Ureter (tissue), 1 donor: ENCODE measurements around the gene PRLH. TPM values are rescaled to one million over a fixed set of nuclear protein-coding genes. Genes with fewer than 3 reads are reported as not detected.

Experiments used
- DNase-seq: peaks from one replicate; pipeline ENCODE4 v3.0.0-alpha.2; 2020; ENCODE audit warnings: low spot score
- total RNA-seq: library from RNA; stranded (reverse); gene quantifications from one replicate; pipeline ENCODE4 v1.2.4, GENCODE V29; 2023
- donor health status: DM: yes; HTN: yes; CAD: no.

The PRLH gene
- total RNA-seq, 1 donor from 2014 or later, result not detected

GRCh38 chr2:237564526-237565131, 1.7 kb upstream of the PRLH start:
- no peak for DNase-seq

- DNase-seq, result no peak
These were observed 400 bp upstream of the PRLH start for GRCh38 chr2:237565974-237566373.

- DNase-seq, result no peak
These were observed 1.1 kb downstream of the PRLH start for GRCh38 chr2:237567276-237568029.

DNA sequence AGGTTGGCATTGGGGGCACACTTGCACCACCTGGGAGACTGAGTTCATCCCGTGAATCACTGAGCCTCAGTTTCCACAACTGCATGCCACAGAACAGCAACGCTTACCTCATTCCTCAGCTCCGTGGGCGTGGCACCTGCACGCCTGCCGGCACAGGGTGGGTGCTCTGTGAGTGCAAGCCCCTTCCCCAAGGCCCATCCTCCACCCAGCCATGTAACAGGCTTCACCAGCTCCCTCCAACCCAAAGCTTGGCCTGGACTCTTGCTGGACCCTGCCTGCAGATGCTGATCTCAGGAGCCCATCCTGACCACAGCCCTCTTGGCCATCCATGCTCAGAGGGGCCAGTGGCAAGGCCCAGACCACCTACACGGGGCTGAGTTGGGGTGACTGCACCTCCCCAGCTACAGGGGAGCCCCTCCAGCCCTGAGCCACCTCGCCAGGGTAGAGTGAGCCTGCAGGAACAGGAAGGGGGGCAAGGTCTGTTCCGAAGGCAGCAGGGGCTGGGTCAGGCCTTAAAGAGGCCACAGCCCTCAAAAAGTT, 1.8 kb downstream of the PRLH start:
- no peak for DNase-seq

GRCh38 chr2:237569041-237569440, 2.7 kb downstream of the PRLH start:
- DNase-seq, result no peak

- DNase-seq, result no peak
These were observed 3.5 kb downstream of the PRLH start for GRCh38 chr2:237569896-237570295.

DNA sequence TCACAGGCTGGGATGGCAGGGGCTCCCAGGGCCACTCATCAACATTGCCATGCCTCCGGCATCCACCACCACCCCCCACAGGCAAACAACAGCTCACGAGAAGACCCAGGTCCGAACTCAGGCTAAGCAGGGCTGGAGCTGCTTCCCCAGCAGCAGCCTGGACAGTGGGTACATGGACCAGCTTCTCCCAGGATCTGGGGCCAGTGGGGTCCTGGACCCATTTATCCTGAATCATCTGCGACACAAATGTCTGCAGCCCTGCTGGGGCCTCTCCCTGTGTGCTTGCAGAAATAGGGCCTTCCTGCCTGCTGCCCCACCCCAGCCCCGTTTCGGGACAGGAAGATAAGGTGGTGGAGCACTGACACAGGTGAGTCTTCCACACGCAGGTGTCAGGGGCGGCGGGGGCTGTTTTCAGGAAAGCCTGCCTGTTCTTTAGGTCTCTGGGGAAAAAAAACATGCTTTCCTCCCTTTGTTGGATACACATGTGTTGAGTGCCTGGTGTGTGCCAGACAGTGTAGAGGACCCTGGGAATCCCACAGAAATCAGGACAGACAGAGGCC, 4.5 kb downstream of the PRLH start:
- DNase-seq, result no peak

DNA sequence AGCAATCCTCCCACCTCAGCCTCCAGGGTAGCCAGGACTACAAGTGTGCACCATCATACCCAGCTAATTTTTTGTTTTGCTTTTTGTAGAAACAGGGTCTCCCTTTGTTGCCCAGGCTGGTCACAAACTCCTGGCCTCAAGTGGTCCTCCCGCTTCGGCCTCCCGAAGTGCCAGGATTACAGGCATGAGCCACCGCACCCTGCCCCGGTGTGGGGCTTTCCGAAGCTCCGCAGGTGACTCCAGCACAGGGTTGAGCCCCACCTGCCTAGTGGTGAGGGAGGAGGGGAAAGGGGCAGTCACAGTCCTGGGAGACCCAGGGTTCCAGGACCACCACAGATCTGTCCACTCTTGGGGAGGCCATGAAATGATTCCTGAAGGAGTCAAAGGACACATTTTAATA, 5.2 kb downstream of the PRLH start:
- no peak for DNase-seq

- peak; percentile 92 for DNase-seq
These were observed 5.8 kb downstream of the PRLH start for GRCh38 chr2:237572021-237572741.

GRCh38 chr2:237572742-237573101, 6.3 kb downstream of the PRLH start:
- no peak for DNase-seq

GRCh38 chr2:237573721-237574415, 7.5 kb downstream of the PRLH start:
- DNase-seq, result no peak

DNA sequence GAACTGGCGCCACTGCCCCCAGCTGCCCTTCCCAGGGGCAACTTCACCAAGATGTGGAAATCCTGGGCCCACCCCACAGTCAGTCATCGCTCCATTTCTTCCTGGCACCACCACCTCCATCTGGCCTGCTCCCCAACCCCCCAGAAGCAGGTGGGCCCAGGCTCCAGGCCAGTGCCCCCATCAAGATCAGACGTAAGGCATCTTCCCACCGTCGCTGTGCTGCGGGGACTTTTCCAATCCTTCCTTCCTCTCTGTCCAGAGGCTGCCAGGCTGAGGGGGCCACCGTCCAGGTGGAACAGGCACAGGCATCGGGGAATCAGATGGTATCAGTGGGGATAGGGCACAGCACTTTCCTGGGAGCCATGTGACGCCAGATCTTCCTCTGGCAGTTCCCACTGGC, 8.1 kb downstream of the PRLH start:
- no peak for DNase-seq

DNA sequence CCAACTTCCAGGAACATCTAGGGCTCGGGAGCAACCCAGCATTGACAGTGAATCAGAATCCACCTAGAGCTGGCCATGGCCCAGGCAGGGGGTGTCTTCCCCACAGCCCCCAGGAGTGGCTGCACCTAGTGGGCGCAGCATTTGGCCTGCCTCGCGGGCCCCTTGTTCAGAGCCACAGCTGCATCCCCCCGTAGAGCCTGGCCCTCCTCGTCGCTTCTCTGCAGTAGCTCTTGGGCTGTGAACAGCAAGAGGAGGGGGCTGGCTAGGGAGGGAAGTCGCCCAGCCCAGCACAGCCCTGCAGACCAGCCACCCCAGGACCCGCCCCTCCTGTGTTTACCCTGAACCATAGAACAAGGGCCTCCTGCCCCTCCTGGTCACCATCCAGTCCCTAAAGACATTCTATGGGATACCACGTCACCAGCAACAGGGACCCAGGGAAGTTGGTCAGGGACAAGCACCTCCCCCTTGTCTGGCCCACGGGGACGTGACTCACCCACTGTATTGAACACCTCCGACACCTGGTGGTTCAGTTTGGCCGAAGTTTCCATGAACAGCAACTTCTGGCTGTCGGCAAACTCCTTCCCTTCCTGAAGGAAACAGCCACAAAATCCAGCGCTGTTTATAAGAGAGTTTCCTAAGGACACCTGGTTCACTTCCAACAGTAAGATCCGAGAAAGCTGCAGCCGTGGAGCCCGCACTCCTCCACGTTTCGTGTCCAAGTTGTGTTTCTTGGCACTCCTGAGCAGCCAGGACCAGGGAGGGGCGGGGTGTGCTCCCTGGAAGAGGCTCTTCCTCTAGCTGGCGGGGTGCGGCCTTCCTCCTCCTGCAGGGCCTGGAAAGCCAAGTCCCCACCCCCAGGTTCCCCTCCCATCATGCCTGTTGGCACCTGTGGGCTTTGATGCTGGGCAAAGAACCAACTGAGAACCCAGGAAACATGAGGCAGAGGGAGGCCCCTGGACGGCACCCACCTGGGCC, 8.8 kb downstream of the PRLH start:
- DNase-seq, result no peak

DNA sequence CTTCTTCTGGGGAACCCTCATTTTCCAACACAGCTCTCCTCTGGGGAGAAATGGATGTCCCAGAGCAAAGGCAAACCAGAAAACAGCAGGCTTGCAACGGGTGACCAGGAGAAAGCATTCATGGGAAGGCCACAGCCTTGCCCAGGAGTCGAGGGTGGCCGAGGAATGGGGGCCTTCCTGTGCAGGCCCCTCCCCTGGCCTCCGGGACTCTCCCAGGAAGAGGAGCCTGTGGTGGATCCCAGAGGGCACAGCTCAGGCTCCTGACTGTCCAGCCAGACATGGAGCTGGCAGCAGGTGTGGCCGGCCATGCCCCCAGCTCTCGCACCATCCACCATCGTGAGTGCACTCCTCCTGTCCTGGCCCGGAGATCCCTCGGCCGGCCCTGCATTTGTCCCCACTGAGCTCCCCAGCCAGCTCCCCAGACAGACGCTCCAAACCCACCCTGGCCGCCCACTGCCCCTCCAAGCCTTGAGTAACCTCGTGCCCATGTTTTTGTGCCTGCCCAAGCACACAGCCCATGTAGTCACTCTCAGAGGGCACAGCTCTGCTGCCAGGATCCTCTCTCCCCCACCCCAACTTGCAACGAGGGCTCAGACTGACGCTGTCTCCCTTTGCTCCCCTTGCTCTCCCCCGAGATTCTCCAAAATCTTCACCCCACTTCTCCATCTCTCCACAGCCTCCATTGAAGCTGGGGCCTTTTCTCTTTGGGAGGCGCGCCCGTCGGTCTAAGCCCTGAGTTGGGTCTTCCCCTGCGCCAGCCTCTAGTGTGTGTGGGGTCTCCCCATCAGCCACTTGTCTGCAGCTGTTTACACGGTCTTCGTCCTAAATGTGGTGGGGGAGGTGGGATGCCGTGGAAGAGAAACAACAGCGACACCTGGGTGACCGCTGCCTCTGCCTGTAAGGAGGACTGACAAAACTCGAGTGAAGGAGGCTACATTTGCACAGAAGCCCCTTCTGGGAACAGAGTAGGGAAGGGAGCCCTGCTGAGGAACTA, 9.8 kb downstream of the PRLH start:
- no peak for DNase-seq

DNA sequence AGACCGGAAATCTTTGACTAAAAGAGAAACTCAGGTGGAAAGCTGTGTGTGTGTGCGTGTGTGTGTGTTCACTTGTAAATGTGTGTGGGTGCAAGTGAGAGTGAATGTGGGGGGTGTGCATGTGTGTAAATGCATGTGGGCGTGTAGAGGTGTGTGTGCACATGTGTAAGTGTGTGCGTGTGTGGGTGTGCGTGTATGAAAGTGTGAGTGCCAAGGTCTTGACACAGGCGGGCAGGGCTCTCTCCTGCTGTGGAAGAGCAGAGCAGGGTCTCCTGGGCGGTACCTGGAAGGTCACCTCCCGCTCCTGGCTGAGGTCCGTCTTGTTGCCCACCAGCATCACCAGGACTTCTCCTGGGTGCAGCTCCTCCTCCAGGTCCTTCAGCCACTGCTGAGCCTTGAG, 10.6 kb downstream of the PRLH start:
- no peak for DNase-seq

DNA sequence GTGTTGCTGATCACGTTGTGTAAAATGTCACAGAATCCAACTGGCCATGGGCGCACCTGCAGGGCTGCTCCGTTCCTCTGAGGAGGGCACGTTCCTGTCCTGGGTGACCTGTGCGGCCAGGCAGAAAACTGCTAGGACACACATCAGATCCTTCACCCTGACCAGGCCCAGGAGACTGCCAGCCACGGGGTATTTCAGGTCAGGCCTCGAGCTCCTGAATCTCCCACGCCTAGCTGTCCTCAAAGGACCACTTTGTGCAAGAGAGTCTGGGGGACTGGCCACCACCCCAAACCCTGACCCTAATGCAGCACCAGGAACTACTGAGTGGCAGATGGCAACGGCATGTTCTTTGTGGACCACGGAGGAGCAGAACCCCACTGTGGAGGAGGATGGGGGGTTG, 11.1 kb downstream of the PRLH start:
- DNase-seq, result no peak

DNA sequence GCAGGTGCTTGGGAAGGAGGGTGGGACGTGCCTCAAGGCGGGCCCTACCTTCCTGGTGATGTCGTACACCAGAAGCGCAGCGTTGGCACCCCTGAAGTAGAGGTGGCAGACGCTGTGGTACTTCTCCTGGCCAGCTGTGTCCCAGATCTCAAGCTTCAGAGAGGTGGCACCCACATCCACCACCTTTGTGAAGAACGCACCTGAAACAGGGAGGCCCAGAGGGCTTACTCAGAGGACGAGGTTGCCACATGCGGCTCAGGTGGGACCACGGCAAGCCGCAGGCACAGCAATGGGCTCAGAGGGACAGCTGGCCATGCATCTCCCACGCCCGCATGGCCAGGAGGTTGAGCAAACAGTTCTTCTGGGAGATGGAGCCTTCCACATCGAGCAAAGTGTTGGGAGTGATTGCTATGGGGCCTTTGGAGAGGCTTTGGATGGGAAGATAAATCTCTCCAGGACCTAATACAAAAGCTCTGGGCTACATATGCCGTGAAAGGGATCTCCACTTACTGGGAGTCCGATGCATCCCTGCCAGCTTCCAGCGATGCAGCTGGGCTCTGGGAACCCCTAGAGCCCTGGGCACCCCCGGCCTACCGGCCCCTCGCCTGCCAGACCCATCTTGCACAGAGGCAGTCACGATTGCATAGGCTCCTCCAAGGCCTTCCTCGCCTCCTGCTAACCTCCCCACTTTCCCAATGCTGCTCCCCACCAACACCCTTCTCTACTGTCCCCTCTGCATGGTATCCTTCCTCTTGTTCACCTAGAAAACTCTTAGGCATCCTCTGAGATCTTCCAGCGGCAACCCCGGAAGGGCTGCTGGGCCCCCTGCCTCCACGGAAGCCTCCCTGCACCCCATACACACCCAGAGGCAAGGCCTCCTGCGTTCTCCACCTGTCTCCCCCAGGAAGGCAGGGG, 11.8 kb downstream of the PRLH start:
- no peak for DNase-seq

- DNase-seq, result no peak
These were observed 15.0 kb downstream of the PRLH start for GRCh38 chr2:237581326-237581725.
